ENCODE data around the gene CAMK2N2. TPM values are rescaled to one million over a fixed set of nuclear protein-coding genes. Genes with fewer than 3 reads are reported as not detected.
A peak's percentile ranks its signal among the peaks of the same experiment; 100 is the strongest.

CAMK2N2 gene
- total RNA-seq, 2 experiments from 2014 or later, result not detected

GRCh38 chr3:184227481-184227935 is 33.8 kb downstream of the CAMK2N2 start:
- CTCF ChIA-PET, result interaction anchor here (0.6 to 4.7 kb wide), 38 partner anchors 9 to 332 kb away, joined by 3 to 48 read pairs (median 6); partner anchors contain the start of genes ABCF3, ALG3 and EEF1AKMT4
- peak; percentile 56 for DNase-seq
- H3K9me3 Mint-ChIP-seq, result no peaks in the 10 kb centered on the region
- peaks cover 47% of the 10 kb centered on the region for H3K27me3 Mint-ChIP-seq (ENCODE audit: low read depth)
- H3K27ac Mint-ChIP-seq, result no peak overlapping the region
- intact Hi-C loops (cut with micrococcal nuclease), result loop anchor here (1.0 to 10.0 kb wide), 4 partner anchors 23 to 317 kb away; partner anchors contain the start of gene CAMK2N2
- peaks cover 11% of the 10 kb centered on the region for H3K4me1 Mint-ChIP-seq (ENCODE audit: low read depth)
- H3K36me3 Mint-ChIP-seq (ENCODE audit: low read depth), result no peaks in the 10 kb centered on the region
- no peak overlapping the region for H3K4me3 Mint-ChIP-seq

DNA sequence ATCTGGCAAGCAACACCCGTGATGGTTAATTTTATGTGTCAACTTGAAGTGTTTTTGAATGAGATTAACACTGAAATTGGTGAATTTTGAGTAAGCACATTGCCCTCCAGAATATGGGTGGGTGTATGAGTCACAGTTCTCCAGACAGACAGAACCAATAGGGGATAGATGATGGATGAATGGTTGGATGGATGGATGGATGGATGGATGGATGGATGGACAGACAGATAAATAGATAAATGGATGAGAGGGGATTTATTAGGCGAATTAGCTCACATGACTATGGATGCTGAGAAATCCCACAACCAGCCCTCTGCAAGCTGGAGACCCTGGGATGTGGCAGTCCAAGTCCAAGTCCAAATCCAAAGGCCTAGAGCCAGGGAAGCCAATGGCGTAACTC is 37.4 kb downstream of the CAMK2N2 start:
- no peaks in the 10 kb centered on the region for H3K9me3 Mint-ChIP-seq
- CTCF ChIA-PET, result interaction anchor here (0.6 kb wide), 1 partner anchor 9 kb away, joined by 3 read pairs; no protein-coding TSS in a partner anchor

GRCh38 chr3:184222521-184222920 is 38.8 kb downstream of the CAMK2N2 start:
- Mint-ChIP-seq H3K4me1 (ENCODE audit: low read depth) (no peaks in the 10 kb centered on the region), H3K27me3 (ENCODE audit: low read depth) (peaks cover 21% of the 10 kb centered on the region), H3K27ac (no peak overlapping the region), H3K9me3 (no peaks in the 10 kb centered on the region), H3K36me3 (ENCODE audit: low read depth) (no peaks in the 10 kb centered on the region), H3K4me3 (no peak overlapping the region)
- DNase-seq, result no peak
- intact Hi-C loops (cut with micrococcal nuclease), result loop anchor here (10.0 kb wide), 1 partner anchor 322 kb away; no protein-coding TSS in a partner anchor
- CTCF ChIA-PET, result interaction anchor here (1.0 to 1.1 kb wide), 2 partner anchors 27 to 67 kb away, joined by 3 read pairs; partner anchors contain the start of gene EEF1AKMT4

More for the DNA sequence above, 37.4 kb downstream of the CAMK2N2 start:
- DNase-seq, result no peak
- Mint-ChIP-seq H3K27ac (no peak overlapping the region), H3K27me3 (ENCODE audit: low read depth) (peaks cover 31% of the 10 kb centered on the region), H3K4me1 (ENCODE audit: low read depth) (peaks cover 2% of the 10 kb centered on the region), H3K36me3 (ENCODE audit: low read depth) (no peaks in the 10 kb centered on the region), H3K4me3 (no peak overlapping the region)
- intact Hi-C loops (cut with micrococcal nuclease), result loop anchor here (10.0 kb wide), 1 partner anchor 321 kb away; no protein-coding TSS in a partner anchor

DNA sequence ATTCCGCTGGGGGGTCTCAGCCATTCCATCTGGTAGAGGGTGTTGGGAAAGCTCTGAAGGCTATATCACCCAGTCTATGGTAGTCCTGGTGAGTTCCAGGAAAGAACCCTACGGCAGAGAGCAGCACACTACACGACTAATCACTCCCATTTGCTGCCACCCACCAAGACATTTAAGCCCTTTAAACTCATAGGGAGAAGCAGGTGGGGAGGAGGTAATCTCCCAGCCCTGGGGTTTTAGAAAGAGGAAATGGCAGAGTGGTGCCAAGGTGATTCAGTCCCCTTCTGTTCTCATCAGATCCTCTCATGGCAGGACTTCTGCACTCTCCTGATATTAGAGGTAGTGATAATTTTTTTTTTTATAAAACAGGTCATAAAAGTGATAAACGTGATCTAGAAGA is 42.5 kb downstream of the CAMK2N2 start:
- Mint-ChIP-seq H3K4me1 (ENCODE audit: low read depth) (no peaks in the 10 kb centered on the region), H3K27me3 (ENCODE audit: low read depth) (peaks cover 10% of the 10 kb centered on the region), H3K36me3 (ENCODE audit: low read depth) (no peaks in the 10 kb centered on the region), H3K9me3 (no peaks in the 10 kb centered on the region), H3K27ac (no peak overlapping the region), H3K4me3 (no peak overlapping the region)
- CTCF ChIA-PET, result interaction anchor here (1.1 kb wide), 1 partner anchor 9 kb away, joined by 8 read pairs; no protein-coding TSS in a partner anchor
- intact Hi-C loops (cut with micrococcal nuclease), result no loop called here
- no peak for DNase-seq

DNA sequence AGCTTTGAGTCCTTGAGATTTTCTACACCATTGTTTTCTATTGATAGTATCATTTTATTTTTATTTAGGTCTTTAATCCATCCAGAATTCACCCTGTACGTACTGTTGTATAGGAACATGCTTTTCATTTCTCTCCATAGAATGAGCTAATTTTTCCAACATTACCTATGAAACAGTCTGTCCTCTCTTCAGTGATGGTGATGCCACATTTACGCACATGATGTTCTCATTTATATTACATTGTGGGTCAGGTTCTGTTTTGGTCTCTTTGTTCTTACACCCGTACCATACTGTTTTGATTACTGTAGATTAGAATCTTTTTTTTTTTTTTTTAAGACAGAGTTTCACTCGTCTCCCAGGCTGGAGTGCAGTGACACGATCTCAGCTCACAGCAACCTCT is 49.6 kb downstream of the CAMK2N2 start:
- H3K27ac Mint-ChIP-seq, result no peak overlapping the region
- CTCF ChIA-PET, result interaction anchor here (1.9 kb wide), 1 partner anchor 15 kb away, joined by 4 read pairs; no protein-coding TSS in a partner anchor
- intact Hi-C loops (cut with micrococcal nuclease), result no loop called here

GRCh38 chr3:184211297-184211696 is 50.1 kb downstream of the CAMK2N2 start:
- Mint-ChIP-seq H3K4me3 (no peak overlapping the region), H3K4me1 (ENCODE audit: low read depth) (no peaks in the 10 kb centered on the region), H3K27me3 (ENCODE audit: low read depth) (peaks cover 6% of the 10 kb centered on the region), H3K36me3 (ENCODE audit: low read depth) (no peaks in the 10 kb centered on the region), H3K27ac (no peak overlapping the region), H3K9me3 (no peaks in the 10 kb centered on the region)
- CTCF ChIA-PET, result interaction anchor here (0.7 to 1.9 kb wide), 3 partner anchors 15 to 142 kb away, joined by 3 to 9 read pairs (median 4); no protein-coding TSS in a partner anchor
- intact Hi-C loops (cut with micrococcal nuclease), result no loop called here
- no peak for DNase-seq

More for the DNA sequence above, 49.6 kb downstream of the CAMK2N2 start:
- Mint-ChIP-seq H3K4me1 (ENCODE audit: low read depth) (no peaks in the 10 kb centered on the region), H3K36me3 (ENCODE audit: low read depth) (no peaks in the 10 kb centered on the region), H3K27me3 (ENCODE audit: low read depth) (peaks cover 4% of the 10 kb centered on the region), H3K9me3 (no peaks in the 10 kb centered on the region), H3K4me3 (no peak overlapping the region)
- DNase-seq, result no peak

Small RNA genes within 50 kb of the gene (microRNA-seq; reads per million reads assigned to microRNA genes)
- gene MIR1224 (ENCODE audit: borderline microRNAs expressed, borderline replicate concordance), result not detected

Other genes starting within 250 kb of the CAMK2N2 start
- gene ABCC5, start 243.7 kb downstream of the CAMK2N2 start, total RNA-seq, result 10 to 100 TPM; 11.2 to 12.0 TPM
- not detected for gene HTR3D, start 229.8 kb downstream of the CAMK2N2 start, total RNA-seq
- gene HTR3C, start 208.5 kb downstream of the CAMK2N2 start, total RNA-seq, result not detected
- gene HTR3E, start 164.5 kb downstream of the CAMK2N2 start, total RNA-seq, result not detected
- 10 to 100 TPM; 48.8 to 56.4 TPM for gene EIF2B5, start 126.2 kb downstream of the CAMK2N2 start, total RNA-seq
- gene DVL3, start 106.2 kb downstream of the CAMK2N2 start, total RNA-seq, result 10 to 100 TPM; 19.6 to 19.9 TPM
- gene AP2M1, start 86.7 kb downstream of the CAMK2N2 start, total RNA-seq, result 100 to 1,000 TPM; 206 to 212 TPM
- 10 to 100 TPM; 38.5 to 39.1 TPM for gene ABCF3, start 75.4 kb downstream of the CAMK2N2 start, total RNA-seq
- not detected for gene VWA5B2, start 32.0 kb downstream of the CAMK2N2 start, total RNA-seq
- 10 to 100 TPM; 28.9 to 31.0 TPM for gene ALG3, start 12.6 kb downstream of the CAMK2N2 start, total RNA-seq
- 1 to 10 TPM; 2.7 TPM for gene EEF1AKMT4, start 11.9 kb downstream of the CAMK2N2 start, total RNA-seq
- not detected for gene ECE2, start 14.5 kb upstream of the CAMK2N2 start, total RNA-seq
- 100 to 1,000 TPM; 244 to 257 TPM for gene PSMD2, start 37.7 kb upstream of the CAMK2N2 start, total RNA-seq
- gene EIF4G1, start 53.1 kb upstream of the CAMK2N2 start, total RNA-seq, result 100 to 1,000 TPM; 345 to 375 TPM
- gene FAM131A, start 76.0 kb upstream of the CAMK2N2 start, total RNA-seq, result 1 to 10 TPM; 3.8 to 5.0 TPM
- 1 to 10 TPM; 2.9 TPM for gene CLCN2, start 100.1 kb upstream of the CAMK2N2 start, total RNA-seq
- gene POLR2H, start 100.2 kb upstream of the CAMK2N2 start, total RNA-seq, result 10 to 100 TPM; 76.5 to 89.9 TPM
- gene THPO, start 116.7 kb upstream of the CAMK2N2 start, total RNA-seq, result not detected
- gene CHRD, start 118.5 kb upstream of the CAMK2N2 start, total RNA-seq, result not detected